ENCODE measurements around the gene CLMP.

- TF ChIP-seq, protein P1, sequence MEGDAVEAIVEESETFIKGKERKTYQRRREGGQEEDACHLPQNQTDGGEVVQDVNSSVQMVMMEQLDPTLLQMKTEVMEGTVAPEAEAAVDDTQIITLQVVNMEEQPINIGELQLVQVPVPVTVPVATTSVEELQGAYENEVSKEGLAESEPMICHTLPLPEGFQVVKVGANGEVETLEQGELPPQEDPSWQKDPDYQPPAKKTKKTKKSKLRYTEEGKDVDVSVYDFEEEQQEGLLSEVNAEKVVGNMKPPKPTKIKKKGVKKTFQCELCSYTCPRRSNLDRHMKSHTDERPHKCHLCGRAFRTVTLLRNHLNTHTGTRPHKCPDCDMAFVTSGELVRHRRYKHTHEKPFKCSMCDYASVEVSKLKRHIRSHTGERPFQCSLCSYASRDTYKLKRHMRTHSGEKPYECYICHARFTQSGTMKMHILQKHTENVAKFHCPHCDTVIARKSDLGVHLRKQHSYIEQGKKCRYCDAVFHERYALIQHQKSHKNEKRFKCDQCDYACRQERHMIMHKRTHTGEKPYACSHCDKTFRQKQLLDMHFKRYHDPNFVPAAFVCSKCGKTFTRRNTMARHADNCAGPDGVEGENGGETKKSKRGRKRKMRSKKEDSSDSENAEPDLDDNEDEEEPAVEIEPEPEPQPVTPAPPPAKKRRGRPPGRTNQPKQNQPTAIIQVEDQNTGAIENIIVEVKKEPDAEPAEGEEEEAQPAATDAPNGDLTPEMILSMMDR (conservative IDR thresholded peaks at IDR 0.05; ENCODE audit: low read depth in 2 of 2): no peak
- no peak for TF ChIP-seq EZH2 (IDR thresholded peaks at IDR 0.05; ENCODE audit: low read depth, unreplicated experiment)
- TF ChIP-seq, protein P2, sequence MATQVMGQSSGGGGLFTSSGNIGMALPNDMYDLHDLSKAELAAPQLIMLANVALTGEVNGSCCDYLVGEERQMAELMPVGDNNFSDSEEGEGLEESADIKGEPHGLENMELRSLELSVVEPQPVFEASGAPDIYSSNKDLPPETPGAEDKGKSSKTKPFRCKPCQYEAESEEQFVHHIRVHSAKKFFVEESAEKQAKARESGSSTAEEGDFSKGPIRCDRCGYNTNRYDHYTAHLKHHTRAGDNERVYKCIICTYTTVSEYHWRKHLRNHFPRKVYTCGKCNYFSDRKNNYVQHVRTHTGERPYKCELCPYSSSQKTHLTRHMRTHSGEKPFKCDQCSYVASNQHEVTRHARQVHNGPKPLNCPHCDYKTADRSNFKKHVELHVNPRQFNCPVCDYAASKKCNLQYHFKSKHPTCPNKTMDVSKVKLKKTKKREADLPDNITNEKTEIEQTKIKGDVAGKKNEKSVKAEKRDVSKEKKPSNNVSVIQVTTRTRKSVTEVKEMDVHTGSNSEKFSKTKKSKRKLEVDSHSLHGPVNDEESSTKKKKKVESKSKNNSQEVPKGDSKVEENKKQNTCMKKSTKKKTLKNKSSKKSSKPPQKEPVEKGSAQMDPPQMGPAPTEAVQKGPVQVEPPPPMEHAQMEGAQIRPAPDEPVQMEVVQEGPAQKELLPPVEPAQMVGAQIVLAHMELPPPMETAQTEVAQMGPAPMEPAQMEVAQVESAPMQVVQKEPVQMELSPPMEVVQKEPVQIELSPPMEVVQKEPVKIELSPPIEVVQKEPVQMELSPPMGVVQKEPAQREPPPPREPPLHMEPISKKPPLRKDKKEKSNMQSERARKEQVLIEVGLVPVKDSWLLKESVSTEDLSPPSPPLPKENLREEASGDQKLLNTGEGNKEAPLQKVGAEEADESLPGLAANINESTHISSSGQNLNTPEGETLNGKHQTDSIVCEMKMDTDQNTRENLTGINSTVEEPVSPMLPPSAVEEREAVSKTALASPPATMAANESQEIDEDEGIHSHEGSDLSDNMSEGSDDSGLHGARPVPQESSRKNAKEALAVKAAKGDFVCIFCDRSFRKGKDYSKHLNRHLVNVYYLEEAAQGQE (IDR thresholded peaks at IDR 0.05; ENCODE audit: unreplicated experiment): no peak
Observed at GRCh38 chr11:123145661-123146060, 49.4 kb downstream of the CLMP start.
